Muscle layer of colon (tissue), 2 donors: ENCODE data around the gene TMEM178B.

ENCODE experiments used
- H3K27ac ChIP-seq: one replicate; pipeline ENCODE4 v1.7.0; 2013; ENCODE audit warnings: low read depth, mild to moderate bottlenecking, low read length, moderate library complexity
- H3K27me3 ChIP-seq, 2 donors: one replicate each; pipeline ENCODE4 v1.7.0; 2013; ENCODE audit warnings: low read length in 2 of 2, mild to moderate bottlenecking in 2 of 2; ENCODE audit not compliant: insufficient read depth in 2 of 2, control insufficient read depth in 1 of 2
- H3K36me3 ChIP-seq: one replicate; pipeline ENCODE4 v1.7.0; 2013; ENCODE audit warnings: mild to moderate bottlenecking, low read length; ENCODE audit not compliant: insufficient read depth
- H3K4me1 ChIP-seq: one replicate; pipeline ENCODE4 v1.7.0; 2013; ENCODE audit warnings: mild to moderate bottlenecking, low read length; ENCODE audit not compliant: insufficient read depth
- H3K4me3 ChIP-seq, 2 donors: one replicate each; pipeline ENCODE4 v1.7.0; 2013; ENCODE audit warnings: low read length in 2 of 2, low read depth in 1 of 2, mild to moderate bottlenecking in 1 of 2, moderate library complexity in 1 of 2
- H3K9ac ChIP-seq: one replicate; pipeline ENCODE4 v1.7.0; 2013; ENCODE audit warnings: low read length
- H3K9me3 ChIP-seq: one replicate; pipeline ENCODE4 v1.7.0; 2013; ENCODE audit warnings: mild to moderate bottlenecking, low read length
- donor health status: abdominal sarcoma.
- donor health status: Adenocarcinoma of cecum.

Gene TMEM178B

GRCh38 chr7:141232286-141233051, 158.6 kb downstream of the TMEM178B start:
- Histone ChIP-seq H3K27me3 (no peaks in the 10 kb centered on the region), H3K4me1 (no peaks in the 10 kb centered on the region), H3K9ac (no peak overlapping the region), H3K9me3 (no peaks in the 10 kb centered on the region), H3K36me3 (no peaks in the 10 kb centered on the region), H3K4me3 (no peak overlapping the region), H3K27ac (no peak overlapping the region)

- H3K4me3 ChIP-seq: no peak overlapping the region
- no peaks in the 10 kb centered on the region for H3K36me3 ChIP-seq
- no peaks in the 10 kb centered on the region for H3K9me3 ChIP-seq
- no peaks in the 10 kb centered on the region for H3K27me3 ChIP-seq
- H3K4me1 ChIP-seq: no peaks in the 10 kb centered on the region
- H3K9ac ChIP-seq: no peak overlapping the region
- H3K27ac ChIP-seq: no peak overlapping the region
Measured at GRCh38 chr7:141234335-141235105, 160.7 kb downstream of the TMEM178B start.

GRCh38 chr7:141235656-141236055, 161.8 kb downstream of the TMEM178B start:
- Histone ChIP-seq H3K4me3 (no peak overlapping the region), H3K4me1 (no peaks in the 10 kb centered on the region), H3K27ac (no peak overlapping the region), H3K27me3 (no peaks in the 10 kb centered on the region), H3K9ac (no peak overlapping the region), H3K36me3 (no peaks in the 10 kb centered on the region), H3K9me3 (no peaks in the 10 kb centered on the region)

- Histone ChIP-seq H3K9ac (no peak overlapping the region), H3K4me3 (no peak overlapping the region), H3K36me3 (no peaks in the 10 kb centered on the region), H3K27ac (no peak overlapping the region), H3K27me3 (no peaks in the 10 kb centered on the region), H3K9me3 (no peaks in the 10 kb centered on the region), H3K4me1 (no peaks in the 10 kb centered on the region)
Measured at GRCh38 chr7:141238596-141239243, 164.9 kb downstream of the TMEM178B start.

GRCh38 chr7:141239661-141240060, 165.8 kb downstream of the TMEM178B start:
- Histone ChIP-seq H3K27me3 (no peaks in the 10 kb centered on the region), H3K36me3 (no peaks in the 10 kb centered on the region), H3K9ac (no peak overlapping the region), H3K4me3 (no peak overlapping the region), H3K9me3 (no peaks in the 10 kb centered on the region), H3K27ac (no peak overlapping the region), H3K4me1 (no peaks in the 10 kb centered on the region)

GRCh38 chr7:141242568-141242967, 168.7 kb downstream of the TMEM178B start:
- Histone ChIP-seq H3K9me3 (no peaks in the 10 kb centered on the region), H3K36me3 (no peaks in the 10 kb centered on the region), H3K9ac (no peak overlapping the region), H3K4me1 (no peaks in the 10 kb centered on the region), H3K27ac (no peak overlapping the region), H3K27me3 (no peaks in the 10 kb centered on the region), H3K4me3 (no peak overlapping the region)

- no peaks in the 10 kb centered on the region for H3K4me1 ChIP-seq
- H3K9me3 ChIP-seq: no peaks in the 10 kb centered on the region
- H3K4me3 ChIP-seq: no peak overlapping the region
- no peak overlapping the region for H3K27ac ChIP-seq
- H3K9ac ChIP-seq: no peak overlapping the region
- H3K27me3 ChIP-seq: no peaks in the 10 kb centered on the region
- no peaks in the 10 kb centered on the region for H3K36me3 ChIP-seq
Measured at GRCh38 chr7:141243368-141243767, 169.5 kb downstream of the TMEM178B start.

GRCh38 chr7:141244435-141244834, 170.6 kb downstream of the TMEM178B start:
- Histone ChIP-seq H3K9ac (no peak overlapping the region), H3K4me1 (no peaks in the 10 kb centered on the region), H3K4me3 (no peak overlapping the region), H3K36me3 (no peaks in the 10 kb centered on the region), H3K9me3 (no peaks in the 10 kb centered on the region), H3K27me3 (no peaks in the 10 kb centered on the region), H3K27ac (no peak overlapping the region)

GRCh38 chr7:141246426-141246825, 172.6 kb downstream of the TMEM178B start:
- no peak overlapping the region for H3K9ac ChIP-seq
- H3K27ac ChIP-seq: no peak overlapping the region
- no peaks in the 10 kb centered on the region for H3K36me3 ChIP-seq
- H3K9me3 ChIP-seq: no peaks in the 10 kb centered on the region
- H3K4me1 ChIP-seq: no peaks in the 10 kb centered on the region
- no peak overlapping the region for H3K4me3 ChIP-seq
- H3K27me3 ChIP-seq: no peaks in the 10 kb centered on the region

GRCh38 chr7:141251180-141251579, 177.3 kb downstream of the TMEM178B start:
- Histone ChIP-seq H3K27me3 (no peaks in the 10 kb centered on the region), H3K9me3 (no peaks in the 10 kb centered on the region), H3K36me3 (no peaks in the 10 kb centered on the region), H3K4me1 (no peaks in the 10 kb centered on the region), H3K9ac (no peak overlapping the region), H3K27ac (no peak overlapping the region), H3K4me3 (no peak overlapping the region)

GRCh38 chr7:141251957-141252356, 178.1 kb downstream of the TMEM178B start:
- H3K27ac ChIP-seq: no peak overlapping the region
- no peak overlapping the region for H3K9ac ChIP-seq
- H3K4me1 ChIP-seq: no peaks in the 10 kb centered on the region
- no peaks in the 10 kb centered on the region for H3K9me3 ChIP-seq
- H3K36me3 ChIP-seq: no peaks in the 10 kb centered on the region
- no peaks in the 10 kb centered on the region for H3K27me3 ChIP-seq
- no peak overlapping the region for H3K4me3 ChIP-seq
